K562 (cell line): ENCODE measurements around the gene SGMS1. TPM values are rescaled to one million over a fixed set of nuclear protein-coding genes. Genes with fewer than 3 reads are reported as not detected.

Source experiments
- ARID3B ChIP-seq: fragments of 250-450 bp; sonication (Bioruptor Pico); IDR thresholded peaks from 2 replicates; pipeline ENCODE4 v1.4.0; 2020; ENCODE audit warnings: borderline replicate concordance
- ATF3 ChIP-seq, 2 experiments: fragments of 450-650 bp in 1 of 2; sonication (generic) in 1 of 2; formaldehyde crosslinking in 1 of 2; IDR thresholded peaks in 1 of 2; conservative IDR thresholded peaks in 1 of 2; 2 replicates each; pipeline versions ENCODE4 v1.6.1 to v1.8.1; 2016 to 2023; ENCODE audit warnings: mild to moderate bottlenecking in 2 of 2, moderate library complexity in 2 of 2, inconsistent platforms in 1 of 2, missing genetic modification reagents in 1 of 2
- ETV6 ChIP-seq, 3 experiments: fragments of 150-350 bp in 1 of 3; sonication (generic) in 1 of 3; formaldehyde crosslinking in 1 of 3; IDR thresholded peaks; 2 replicates each; pipeline versions ENCODE4 v1.6.1 to v1.8.0; 2014 to 2022; ENCODE audit warnings: borderline replicate concordance in 2 of 3, low read depth in 2 of 3, antibody characterized with exemption in 1 of 3, low read length in 1 of 3, mild to moderate bottlenecking in 1 of 3, missing genetic modification reagents in 1 of 3
- GTF2B ChIP-seq: IDR thresholded peaks from 2 replicates; pipeline ENCODE4 v1.6.1; 2011; ENCODE audit not compliant: insufficient read length; ENCODE audit errors: extremely low read depth
- IRF9 ChIP-seq: fragments of 450-650 bp; IDR thresholded peaks from 2 replicates; pipeline ENCODE4 v1.6.1; 2016; ENCODE audit warnings: missing biosample characterization, missing genetic modification characterization
- KHSRP ChIP-seq: fragments of 450-650 bp; IDR thresholded peaks from 2 replicates; pipeline ENCODE4 v1.6.1; 2017
- MAZ ChIP-seq, 2 experiments: fragments of 450-650 bp in 1 of 2; sonication (generic) in 1 of 2; formaldehyde crosslinking; IDR thresholded peaks in 1 of 2; conservative IDR thresholded peaks in 1 of 2; 2 replicates each; pipeline versions ENCODE4 v1.4.0 to v1.5.0; 2020; ENCODE audit warnings: mild to moderate bottlenecking in 1 of 2, missing genetic modification reagents in 1 of 2
- NUFIP1 ChIP-seq: fragments of 450-650 bp; IDR thresholded peaks from 2 replicates; pipeline ENCODE4 v1.6.1; 2018; ENCODE audit not compliant: partially characterized antibody
- PML ChIP-seq: IDR thresholded peaks from 2 replicates; pipeline ENCODE4 v1.6.1; 2012; ENCODE audit warnings: low read length, inconsistent platforms
- XRCC3 ChIP-seq: fragments of 450-650 bp; IDR thresholded peaks from 2 replicates; pipeline ENCODE4 v1.6.1; 2017; ENCODE audit warnings: mild to moderate bottlenecking, moderate library complexity
- ZBTB2 ChIP-seq: fragments of 450-650 bp; IDR thresholded peaks from 2 replicates; pipeline ENCODE4 v1.6.1; 2016; ENCODE audit warnings: antibody characterized with exemption
- ZFP36 ChIP-seq: fragments of 150-350 bp; IDR thresholded peaks from 2 replicates; pipeline ENCODE4 v1.6.1; 2018; ENCODE audit warnings: low read length, low read depth; ENCODE audit not compliant: partially characterized antibody
- ZKSCAN8 ChIP-seq: fragments of 200-800 bp; sonication (Bioruptor generic); IDR thresholded peaks from 2 replicates; pipeline ENCODE4 v1.6.1; 2016; ENCODE audit warnings: missing genetic modification characterization, missing compliant biosample characterization
- ZNF146 ChIP-seq: IDR thresholded peaks from one replicate; pipeline ENCODE4 v1.6.1; 2018; ENCODE audit warnings: missing compliant biosample characterization; ENCODE audit not compliant: unreplicated experiment
- ZNF277 ChIP-seq: fragments of 250-450 bp; sonication (Bioruptor Pico); IDR thresholded peaks from 2 replicates; pipeline ENCODE4 v1.8.0; 2022; ENCODE audit warnings: inconsistent platforms, mild to moderate bottlenecking, moderate library complexity, borderline replicate concordance
- ZNF408 ChIP-seq: fragments of 250-450 bp; sonication (Bioruptor Pico); IDR thresholded peaks from 2 replicates; pipeline ENCODE4 v1.4.0; 2020; ENCODE audit warnings: low read depth, mild to moderate bottlenecking, moderate library complexity
- ZNF717 ChIP-seq: fragments of 250-450 bp; sonication (Bioruptor Pico); IDR thresholded peaks from 2 replicates; pipeline ENCODE4 v1.5.0; 2021
- ZSCAN32 ChIP-seq: fragments of 450-650 bp; formaldehyde crosslinking; IDR thresholded peaks from 2 replicates; pipeline ENCODE4 v1.4.0; 2020; ENCODE audit warnings: mild to moderate bottlenecking, moderate library complexity
- polyA plus RNA-seq, 8 experiments: library from polyadenylated mRNA; depleted of rRNA in 4 of 8; stranded (reverse) in 5 of 8; unstranded in 3 of 8; fragments of >200 nt; fragmentation: Nextera tagmentation in 2 of 8; fragmentation: Illumina TruSeq in 1 of 8; extraction: Ambion mirVana in 2 of 8; extraction: Trizol in 1 of 8; gene quantifications; 2 replicates each; pipeline versions ENCODE4 v1.2.1 to v1.2.3, GENCODE V29; 2011 to 2014; ENCODE audit warnings: inconsistent platforms in 1 of 8, missing spikeins in 1 of 8
- total RNA-seq, 7 experiments: library from RNA; depleted of rRNA in 6 of 7; stranded (reverse); fragments of >200 nt in 6 of 7; fragmentation: Illumina TruSeq in 2 of 7; extraction: Trizol in 2 of 7; gene quantifications; 2 replicates each; pipeline versions ENCODE4 v1.2.1 to v1.2.3, GENCODE V29; 2011 to 2021; ENCODE audit warnings: low replicate concordance in 1 of 7

Gene SGMS1
- total and polyA plus RNA-seq, 9 of the 15 experiments (the other 6 are each of a cell fraction or from before 2014, with no cell fraction given), result 22.6 to 232 (median 82.2) TPM

GRCh38 chr10:50326757-50327701 lies 296.7 kb downstream of the SGMS1 start (continued):
- TF ChIP-seq MAZ (CRISPR knock-in tag; conservative IDR thresholded peaks at IDR 0.05 in 1 of 2, IDR thresholded peaks at IDR 0.05 in 1 of 2) (peak; percentile 45 to 92; a peak in 3 of 4 replicates), ARID3B (CRISPR knock-in tag) (no peak), GTF2B (no peak), ATF3 (IDR thresholded peaks at IDR 0.05) (no peak), ATF3 (CRISPR knock-in tag; conservative IDR thresholded peaks at IDR 0.05) (peak; percentile 74), ETV6 (IDR thresholded peaks at IDR 0.05; ENCODE audit: borderline replicate concordance in 1 of 2, low read depth in 2 of 2, low read length in 1 of 2) (peak in 1 of 2 experiments; percentile 92; a peak in 2 of 4 replicates), ETV6 (CRISPR knock-in tag; IDR thresholded peaks at IDR 0.05; ENCODE audit: borderline replicate concordance) (no peak), KHSRP (no peak), ZNF717 (no peak), ZNF408 (CRISPR knock-in tag) (no peak), ZSCAN32 (0 out of 2 replicates have a peak, but pooled peaks have one; percentile 21), ZFP36 (no peak), XRCC3 (no peak), ZKSCAN8 (CRISPR knock-in tag) (peak; percentile 72), ZNF277 (CRISPR knock-in tag) (no peak), ZBTB2 (no peak), PML (peak; percentile 99), IRF9 (tag) (no peak), NUFIP1 (no peak), ZNF146 (CRISPR knock-in tag) (no peak)
